ENCODE data around the gene CPB2. TPM values are rescaled to one million over a fixed set of nuclear protein-coding genes. Genes with fewer than 3 reads are reported as not detected.

Gene CPB2
- total RNA-seq, 1 experiment from 2014 or later, result not detected

DNA sequence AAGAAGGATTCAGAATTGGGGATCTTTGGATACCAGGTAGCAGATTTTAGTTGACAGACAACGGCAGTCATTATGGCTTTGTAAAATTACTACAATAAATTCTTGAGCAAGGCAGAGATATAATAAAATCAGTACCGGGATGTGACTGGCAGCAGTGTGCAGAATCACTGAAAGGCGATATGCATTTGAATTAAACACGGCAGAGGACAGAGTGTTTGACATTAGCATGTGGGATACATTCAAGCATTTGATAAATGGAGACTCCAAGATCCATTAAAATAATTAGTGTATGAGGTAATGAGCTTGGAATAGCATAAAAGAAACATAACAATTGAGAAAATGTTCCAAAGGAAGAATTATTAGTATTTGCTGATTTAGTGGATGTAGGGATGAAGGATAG lies 40.3 kb upstream of the CPB2 start:
- H3K9me3 ChIP-seq (ENCODE audit: low read length), result no peaks in the 10 kb centered on the region
- 0 out of 2 replicates have a peak, but pooled peaks cover 3% of the 10 kb centered on the region for H4K20me1 ChIP-seq (ENCODE audit: insufficient read depth, low read depth, low read length)
- peaks cover 29% of the 10 kb centered on the region for H3K79me2 ChIP-seq (ENCODE audit: low read length)
- H2AFZ ChIP-seq (ENCODE audit: low read length), result no peak overlapping the region
- H3K9me2 ChIP-seq (replicated peaks; ENCODE audit: insufficient read depth, low read length), result no peaks in the 10 kb centered on the region
- no peaks in the 10 kb centered on the region for H3K27me3 ChIP-seq (ENCODE audit: low read length)
- H3K36me3 ChIP-seq (ENCODE audit: insufficient read depth, low read length), result peaks cover 85% of the 10 kb centered on the region
- H3K4me3 ChIP-seq (ENCODE audit: low read length), result no peak overlapping the region
- no peak overlapping the region for H3K27ac ChIP-seq (ENCODE audit: low read length)
- no peak overlapping the region for H3K9ac ChIP-seq (ENCODE audit: low read length)
- no peak overlapping the region for H3K4me2 ChIP-seq (ENCODE audit: low read depth, low read length, poor library complexity, severe bottlenecking)
- no peak for DNase-seq
- no peaks in the 10 kb centered on the region for H3K4me1 ChIP-seq (ENCODE audit: low read length)

DNA sequence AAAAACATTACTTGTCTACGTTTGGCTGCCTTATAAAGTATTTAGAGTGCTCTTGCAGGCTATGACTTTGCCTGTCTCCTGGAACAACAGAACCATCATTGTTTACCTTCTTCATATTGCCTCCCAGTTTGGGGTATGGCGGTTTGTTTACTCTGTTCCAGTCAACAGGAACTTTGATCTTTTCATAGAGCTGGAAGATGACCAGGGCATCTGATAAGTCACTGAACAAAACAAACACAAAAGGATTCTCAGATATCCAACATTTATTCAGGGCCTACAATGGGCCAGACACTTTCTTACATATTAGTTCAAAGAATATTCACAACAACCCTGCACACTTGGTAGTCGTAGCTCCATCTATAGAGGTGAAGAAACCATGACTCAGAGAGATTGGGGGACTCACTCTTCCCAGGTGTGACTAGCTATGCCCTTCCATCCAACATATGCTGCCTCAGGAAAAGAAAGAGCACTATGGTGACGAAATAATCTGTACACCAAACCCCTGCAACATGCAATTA lies 38.4 kb upstream of the CPB2 start:
- H3K9ac ChIP-seq (ENCODE audit: low read length), result no peak overlapping the region
- 0 out of 2 replicates have a peak, but pooled peaks cover 3% of the 10 kb centered on the region for H4K20me1 ChIP-seq (ENCODE audit: insufficient read depth, low read depth, low read length)
- DNase-seq, result no peak
- no peak overlapping the region for H3K4me2 ChIP-seq (ENCODE audit: low read depth, low read length, poor library complexity, severe bottlenecking)
- H3K27ac ChIP-seq (ENCODE audit: low read length), result no peak overlapping the region
- no peaks in the 10 kb centered on the region for H3K9me3 ChIP-seq (ENCODE audit: low read length)
- H3K9me2 ChIP-seq (replicated peaks; ENCODE audit: insufficient read depth, low read length), result no peaks in the 10 kb centered on the region
- peaks cover 24% of the 10 kb centered on the region for H3K79me2 ChIP-seq (ENCODE audit: low read length)
- peaks cover 81% of the 10 kb centered on the region for H3K36me3 ChIP-seq (ENCODE audit: insufficient read depth, low read length)
- no peak overlapping the region for H2AFZ ChIP-seq (ENCODE audit: low read length)
- no peak overlapping the region for H3K4me3 ChIP-seq (ENCODE audit: low read length)
- no peaks in the 10 kb centered on the region for H3K27me3 ChIP-seq (ENCODE audit: low read length)
- H3K4me1 ChIP-seq (ENCODE audit: low read length), result no peaks in the 10 kb centered on the region

DNA sequence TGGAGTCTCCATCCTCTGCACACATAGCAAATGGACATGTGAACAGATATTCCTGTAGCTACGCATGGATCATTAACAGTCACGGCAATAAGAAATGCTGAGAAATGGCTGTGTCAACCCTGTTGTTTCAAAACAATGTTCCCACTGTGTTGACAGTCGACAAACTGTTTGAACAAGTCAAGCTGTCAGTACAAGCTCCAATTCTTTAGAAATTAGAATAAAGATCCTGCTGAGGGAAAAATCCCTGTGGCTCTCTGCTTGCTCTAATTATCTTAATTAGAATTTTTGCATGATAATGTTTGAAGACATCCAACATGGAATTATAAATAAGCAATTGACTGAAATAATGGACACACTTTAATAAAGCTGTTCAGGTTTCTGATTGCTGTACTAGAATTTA lies 37.9 kb upstream of the CPB2 start:
- Histone ChIP-seq H3K79me2 (ENCODE audit: low read length) (peaks cover 20% of the 10 kb centered on the region), H4K20me1 (ENCODE audit: insufficient read depth, low read depth, low read length) (0 out of 2 replicates have a peak, but pooled peaks cover 7% of the 10 kb centered on the region), H3K4me1 (ENCODE audit: low read length) (no peaks in the 10 kb centered on the region), H3K9ac (ENCODE audit: low read length) (no peak overlapping the region), H3K9me3 (ENCODE audit: low read length) (no peaks in the 10 kb centered on the region), H3K9me2 (replicated peaks; ENCODE audit: insufficient read depth, low read length) (no peaks in the 10 kb centered on the region), H3K27me3 (ENCODE audit: low read length) (no peaks in the 10 kb centered on the region), H3K4me3 (ENCODE audit: low read length) (no peak overlapping the region), H3K27ac (ENCODE audit: low read length) (no peak overlapping the region), H3K36me3 (ENCODE audit: insufficient read depth, low read length) (peaks cover 81% of the 10 kb centered on the region), H3K4me2 (ENCODE audit: low read depth, low read length, poor library complexity, severe bottlenecking) (no peak overlapping the region), H2AFZ (ENCODE audit: low read length) (no peak overlapping the region)
- no peak for DNase-seq

DNA sequence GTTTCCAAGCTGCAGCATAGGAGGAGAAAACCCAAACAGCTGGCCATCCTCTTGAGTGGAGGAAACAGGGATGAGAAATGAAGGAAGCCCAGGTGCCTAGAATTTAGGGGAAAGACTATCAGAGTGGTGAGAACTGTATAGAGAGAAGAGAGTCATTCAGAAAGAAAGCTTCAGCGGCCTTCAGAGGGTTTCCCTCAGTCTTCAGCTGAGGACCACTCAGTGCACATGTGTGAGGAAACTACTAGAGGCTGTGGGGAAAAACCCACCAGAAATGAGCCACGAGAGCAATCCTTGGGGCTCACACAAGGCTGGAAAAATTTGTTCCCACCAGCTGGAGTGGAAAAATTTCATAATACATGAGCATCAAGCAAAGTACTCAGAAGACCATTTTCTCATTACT lies 35.2 kb upstream of the CPB2 start:
- H3K9ac ChIP-seq (ENCODE audit: low read length), result no peak overlapping the region
- peaks cover 8% of the 10 kb centered on the region for H3K79me2 ChIP-seq (ENCODE audit: low read length)
- H4K20me1 ChIP-seq (ENCODE audit: insufficient read depth, low read depth, low read length), result 0 out of 2 replicates have a peak, but pooled peaks cover 13% of the 10 kb centered on the region
- H3K4me2 ChIP-seq (ENCODE audit: low read depth, low read length, poor library complexity, severe bottlenecking), result no peak overlapping the region
- H2AFZ ChIP-seq (ENCODE audit: low read length), result no peak overlapping the region
- H3K9me3 ChIP-seq (ENCODE audit: low read length), result no peaks in the 10 kb centered on the region
- H3K27ac ChIP-seq (ENCODE audit: low read length), result no peak overlapping the region
- H3K4me3 ChIP-seq (ENCODE audit: low read length), result no peak overlapping the region
- H3K36me3 ChIP-seq (ENCODE audit: insufficient read depth, low read length), result peaks cover 78% of the 10 kb centered on the region
- no peaks in the 10 kb centered on the region for H3K9me2 ChIP-seq (replicated peaks; ENCODE audit: insufficient read depth, low read length)
- H3K4me1 ChIP-seq (ENCODE audit: low read length), result peaks cover 3% of the 10 kb centered on the region; the same call in 1 of the 2 replicates
- no peak for DNase-seq
- H3K27me3 ChIP-seq (ENCODE audit: low read length), result no peaks in the 10 kb centered on the region

DNA sequence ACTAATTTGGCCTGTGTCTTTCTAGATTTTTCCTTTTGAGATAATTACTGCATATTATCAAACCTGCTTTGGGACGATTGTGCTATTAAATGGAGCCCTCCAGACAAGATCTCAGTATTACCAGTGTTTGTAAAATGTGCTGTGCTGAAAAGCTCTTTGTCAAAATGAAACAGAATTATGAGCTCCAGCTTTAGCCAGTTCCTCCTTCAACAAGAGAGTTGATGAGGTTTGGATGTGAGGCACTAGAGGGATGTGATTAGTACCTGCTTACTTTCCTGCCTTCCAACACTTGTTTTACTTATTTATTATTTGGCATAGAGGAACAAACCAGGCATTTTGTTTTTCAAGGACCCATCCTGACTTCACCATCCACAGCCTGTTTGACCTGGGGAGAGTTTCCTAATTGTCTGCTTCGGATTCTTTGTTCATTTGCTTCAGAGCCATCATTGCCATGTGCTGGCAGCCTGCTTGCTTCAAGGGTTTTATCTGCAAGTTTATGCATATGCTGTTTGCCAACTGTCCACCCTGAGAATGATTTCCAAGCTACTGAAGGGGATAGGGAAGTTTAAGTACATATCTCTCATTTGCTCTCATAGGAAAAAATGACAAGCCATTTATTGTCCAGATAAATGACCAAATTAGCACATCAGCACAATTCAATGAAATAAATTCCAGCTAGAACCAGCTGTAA lies 32.9 kb upstream of the CPB2 start:
- Histone ChIP-seq H3K9ac (ENCODE audit: low read length) (no peak overlapping the region), H2AFZ (ENCODE audit: low read length) (no peak overlapping the region), H3K9me2 (replicated peaks; ENCODE audit: insufficient read depth, low read length) (no peaks in the 10 kb centered on the region), H3K79me2 (ENCODE audit: low read length) (peaks cover 8% of the 10 kb centered on the region; the same call in 1 of the 2 replicates), H3K9me3 (ENCODE audit: low read length) (no peaks in the 10 kb centered on the region), H3K4me1 (ENCODE audit: low read length) (peaks cover 3% of the 10 kb centered on the region; the same call in 1 of the 2 replicates), H3K4me2 (ENCODE audit: low read depth, low read length, poor library complexity, severe bottlenecking) (no peak overlapping the region), H3K27ac (ENCODE audit: low read length) (no peak overlapping the region), H3K27me3 (ENCODE audit: low read length) (no peaks in the 10 kb centered on the region), H4K20me1 (ENCODE audit: insufficient read depth, low read depth, low read length) (peaks cover 14% of the 10 kb centered on the region; the same call in 1 of the 2 replicates), H3K36me3 (ENCODE audit: insufficient read depth, low read length) (peaks cover 76% of the 10 kb centered on the region), H3K4me3 (ENCODE audit: low read length) (no peak overlapping the region)
- no peak for DNase-seq

DNA sequence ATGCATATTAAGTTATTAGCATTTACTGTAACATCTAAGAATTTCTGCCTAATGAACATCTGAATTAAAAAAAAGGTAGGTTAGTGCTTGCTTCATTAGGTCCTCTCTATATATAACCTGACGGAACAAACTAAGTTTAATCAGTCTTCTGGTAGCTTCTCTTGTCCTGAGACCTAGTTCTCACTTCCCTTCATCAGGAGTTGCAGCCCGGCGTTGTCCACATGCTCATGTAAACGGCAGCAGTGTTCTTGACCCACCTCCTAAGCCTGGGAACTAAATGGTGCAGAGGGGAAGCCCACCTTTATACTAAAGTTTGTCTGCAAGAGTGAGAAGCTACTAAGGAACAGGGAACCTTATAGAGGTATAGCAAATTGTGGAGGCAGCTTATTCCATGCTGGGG lies 31.9 kb upstream of the CPB2 start:
- no peak for DNase-seq
- Histone ChIP-seq H3K27ac (ENCODE audit: low read length) (no peak overlapping the region), H3K9me2 (replicated peaks; ENCODE audit: insufficient read depth, low read length) (no peaks in the 10 kb centered on the region), H3K4me2 (ENCODE audit: low read depth, low read length, poor library complexity, severe bottlenecking) (no peak overlapping the region), H3K9me3 (ENCODE audit: low read length) (no peaks in the 10 kb centered on the region), H3K79me2 (ENCODE audit: low read length) (peaks cover 8% of the 10 kb centered on the region; the same call in 1 of the 2 replicates), H3K4me1 (ENCODE audit: low read length) (peaks cover 3% of the 10 kb centered on the region; the same call in 1 of the 2 replicates), H3K36me3 (ENCODE audit: insufficient read depth, low read length) (peaks cover 78% of the 10 kb centered on the region), H3K4me3 (ENCODE audit: low read length) (no peak overlapping the region), H4K20me1 (ENCODE audit: insufficient read depth, low read depth, low read length) (peaks cover 24% of the 10 kb centered on the region; the same call in 1 of the 2 replicates), H3K27me3 (ENCODE audit: low read length) (no peaks in the 10 kb centered on the region), H3K9ac (ENCODE audit: low read length) (no peak overlapping the region), H2AFZ (ENCODE audit: low read length) (no peak overlapping the region)

DNA sequence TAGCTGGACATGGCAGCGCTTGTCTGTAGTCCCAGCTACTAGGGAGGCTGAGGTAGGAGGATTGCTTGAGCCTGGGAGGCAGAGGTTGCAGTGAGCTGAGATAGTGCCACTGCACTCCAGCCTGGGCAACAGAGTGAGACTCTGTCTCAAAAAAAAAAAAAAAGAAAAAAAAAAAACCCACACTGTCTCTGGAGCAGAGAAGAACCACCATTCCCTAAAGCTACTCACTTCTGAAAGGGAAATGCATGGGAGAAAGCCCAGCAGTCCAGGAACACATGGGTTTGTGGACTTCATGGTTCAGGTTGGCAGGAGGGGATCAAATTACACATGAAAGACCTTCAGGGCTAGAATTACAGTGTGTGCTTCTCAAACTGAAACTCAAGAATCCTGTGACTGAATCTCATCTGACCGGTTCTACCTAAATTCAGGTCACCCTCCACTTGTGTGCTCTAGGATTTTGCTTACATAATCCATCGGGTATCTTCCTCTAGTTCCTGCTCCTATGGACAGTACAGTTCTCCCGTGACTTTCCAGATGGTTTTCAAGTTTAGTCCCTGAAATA lies 30.2 kb upstream of the CPB2 start:
- no peak overlapping the region for H3K27ac ChIP-seq (ENCODE audit: low read length)
- peaks cover 3% of the 10 kb centered on the region; the same call in 1 of the 2 replicates for H3K4me1 ChIP-seq (ENCODE audit: low read length)
- peaks cover 4% of the 10 kb centered on the region; the same call in 1 of the 2 replicates for H3K79me2 ChIP-seq (ENCODE audit: low read length)
- H3K27me3 ChIP-seq (ENCODE audit: low read length), result no peaks in the 10 kb centered on the region
- no peak for DNase-seq
- H3K4me3 ChIP-seq (ENCODE audit: low read length), result no peak overlapping the region
- H4K20me1 ChIP-seq (ENCODE audit: insufficient read depth, low read depth, low read length), result peaks cover 33% of the 10 kb centered on the region
- no peak overlapping the region for H2AFZ ChIP-seq (ENCODE audit: low read length)
- peaks cover 79% of the 10 kb centered on the region for H3K36me3 ChIP-seq (ENCODE audit: insufficient read depth, low read length)
- H3K9me3 ChIP-seq (ENCODE audit: low read length), result no peaks in the 10 kb centered on the region
- H3K9ac ChIP-seq (ENCODE audit: low read length), result no peak overlapping the region
- H3K4me2 ChIP-seq (ENCODE audit: low read depth, low read length, poor library complexity, severe bottlenecking), result no peak overlapping the region
- no peaks in the 10 kb centered on the region for H3K9me2 ChIP-seq (replicated peaks; ENCODE audit: insufficient read depth, low read length)

DNA sequence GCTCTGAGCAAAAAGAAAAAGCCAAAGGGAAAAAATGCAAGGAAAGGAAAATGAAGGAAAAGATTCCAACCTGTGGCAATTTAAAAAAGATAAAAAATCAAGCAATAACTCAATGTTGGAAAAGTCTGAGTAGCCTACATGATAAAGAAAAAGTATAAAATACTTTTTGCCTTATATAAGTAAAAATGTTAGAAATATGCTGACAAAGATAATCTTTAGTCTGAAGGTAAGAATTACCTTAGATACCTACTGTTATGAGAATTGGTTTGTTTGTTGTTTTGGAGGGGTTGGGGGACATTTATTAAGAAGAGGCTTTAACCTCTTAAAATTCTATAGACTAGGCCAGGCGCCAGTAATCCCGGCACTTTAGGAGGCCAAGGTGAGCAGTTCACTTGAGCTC lies 29.7 kb upstream of the CPB2 start:
- H3K27ac ChIP-seq (ENCODE audit: low read length), result no peak overlapping the region
- no peaks in the 10 kb centered on the region for H3K27me3 ChIP-seq (ENCODE audit: low read length)
- H3K4me1 ChIP-seq (ENCODE audit: low read length), result peaks cover 3% of the 10 kb centered on the region; the same call in 1 of the 2 replicates
- H4K20me1 ChIP-seq (ENCODE audit: insufficient read depth, low read depth, low read length), result peaks cover 33% of the 10 kb centered on the region
- no peak for DNase-seq
- H3K36me3 ChIP-seq (ENCODE audit: insufficient read depth, low read length), result peaks cover 80% of the 10 kb centered on the region
- H3K4me2 ChIP-seq (ENCODE audit: low read depth, low read length, poor library complexity, severe bottlenecking), result no peak overlapping the region
- peaks cover 4% of the 10 kb centered on the region; the same call in 1 of the 2 replicates for H3K79me2 ChIP-seq (ENCODE audit: low read length)
- H3K9me2 ChIP-seq (replicated peaks; ENCODE audit: insufficient read depth, low read length), result no peaks in the 10 kb centered on the region
- H2AFZ ChIP-seq (ENCODE audit: low read length), result no peak overlapping the region
- H3K9ac ChIP-seq (ENCODE audit: low read length), result no peak overlapping the region
- H3K4me3 ChIP-seq (ENCODE audit: low read length), result no peak overlapping the region
- no peaks in the 10 kb centered on the region for H3K9me3 ChIP-seq (ENCODE audit: low read length)
